Measurements from ENCODE around the gene BST2. TPM values are rescaled to one million over a fixed set of nuclear protein-coding genes. Genes with fewer than 3 reads are reported as not detected.
A peak's percentile ranks its signal among the peaks of the same experiment; 100 is the strongest.
"Not testable (repeated sequence)": the region's sequence is repeated elsewhere in the genome, so short reads cannot be mapped to it uniquely, and the experiment has no call there.

BST2 gene
- total RNA-seq, 4 donors from 2014 or later = 84.6 to 267 (median 195) TPM

GRCh38 chr19:17376935-17377600 lies 28.4 kb downstream of the BST2 start, which contains the start of gene PLVAP:
Gene PLVAP, minus strand, starts transcription at chr19:17377342. Its CDS starts 54 bp downstream, at chr19:17377288.
- Histone ChIP-seq H3K4me3 (peak within 1 kb of the TSS in 1 of 2 donors; percentile 13), H3K27ac (peak within 1 kb of the TSS in 1 of 2 donors; percentile 63), H3K27me3 (no peaks in the 10 kb centered on the region), H3K4me1 (no peaks in the 10 kb centered on the region), H3K9me3 (no peaks in the 10 kb centered on the region), H3K36me3 (no peaks in the 10 kb centered on the region)
- TF ChIP-seq POLR2A (IDR thresholded peaks at IDR 0.05) = no peak
- no peak for TF ChIP-seq CTCF (IDR thresholded peaks at IDR 0.05)
- intact Hi-C loops (cut with DNase I; ENCODE audit: low total_unique reads) = no loop called here
- DNase-seq = peak in 1 of 2 donors; percentile 49

GRCh38 chr19:17370026-17370587 lies 35.3 kb downstream of the BST2 start:
- no peak overlapping the region for H3K4me3 ChIP-seq
- no peak for DNase-seq
- H3K4me1 ChIP-seq = no peaks in the 10 kb centered on the region
- H3K27me3 ChIP-seq = no peaks in the 10 kb centered on the region
- TF ChIP-seq POLR2A (IDR thresholded peaks at IDR 0.05) = no peak
- TF ChIP-seq CTCF (IDR thresholded peaks at IDR 0.05) = no peak
- H3K36me3 ChIP-seq = no peaks in the 10 kb centered on the region
- intact Hi-C loops (cut with DNase I; ENCODE audit: low total_unique reads) = no loop called here
- no peak overlapping the region for H3K27ac ChIP-seq
- no peaks in the 10 kb centered on the region for H3K9me3 ChIP-seq

GRCh38 chr19:17365361-17365760 lies 40.1 kb downstream of the BST2 start:
- intact Hi-C loops (cut with DNase I; ENCODE audit: low total_unique reads) = no loop called here
- DNase-seq = no peak
- H3K27ac ChIP-seq = no peak overlapping the region
- H3K4me1 ChIP-seq = no peaks in the 10 kb centered on the region
- H3K4me3 ChIP-seq = no peak overlapping the region
- no peaks in the 10 kb centered on the region for H3K9me3 ChIP-seq
- H3K36me3 ChIP-seq = no peaks in the 10 kb centered on the region
- H3K27me3 ChIP-seq = no peaks in the 10 kb centered on the region
- no peak for TF ChIP-seq POLR2A (IDR thresholded peaks at IDR 0.05)
- TF ChIP-seq CTCF (IDR thresholded peaks at IDR 0.05) = no peak

- H3K4me3 ChIP-seq; H3K27me3 ChIP-seq; H3K4me1 ChIP-seq; intact Hi-C loops (cut with DNase I; ENCODE audit: low total_unique reads); H3K36me3 ChIP-seq; DNase-seq; H3K9me3 ChIP-seq; H3K27ac ChIP-seq: not testable (repeated sequence)
These were observed 41.4 kb downstream of the BST2 start for GRCh38 chr19:17363852-17364605.

GRCh38 chr19:17359905-17360800 lies 45.3 kb downstream of the BST2 start:
- H3K27ac ChIP-seq = no peak overlapping the region
- no peak for DNase-seq
- no peaks in the 10 kb centered on the region for H3K4me1 ChIP-seq
- intact Hi-C loops (cut with DNase I; ENCODE audit: low total_unique reads) = no loop called here
- H3K4me3 ChIP-seq = no peak overlapping the region
- H3K9me3 ChIP-seq = no peaks in the 10 kb centered on the region
- no peaks in the 10 kb centered on the region for H3K36me3 ChIP-seq
- no peak for TF ChIP-seq POLR2A (IDR thresholded peaks at IDR 0.05)
- no peak for TF ChIP-seq CTCF (IDR thresholded peaks at IDR 0.05)
- no peaks in the 10 kb centered on the region for H3K27me3 ChIP-seq
